NCI-H2171 treated with DMSO at 0.1 percent for 48 hours (cell line): ENCODE measurements around the gene MYOCD.

Source experiments
- DNase-seq: peaks from one replicate; lab custom pipeline; 2025; lab: John Stamatoyannopoulos, UW

The MYOCD gene

GRCh38 chr17:12756786-12757185, 91.1 kb downstream of the MYOCD start:
- no peak for DNase-seq

GRCh38 chr17:12759090-12759489, 93.4 kb downstream of the MYOCD start:
- DNase-seq = no peak

- DNase-seq = no peak
Measured at GRCh38 chr17:12765548-12765947, 99.9 kb downstream of the MYOCD start.

GRCh38 chr17:12768255-12768654, 102.6 kb downstream of the MYOCD start:
- peak; percentile 54 for DNase-seq

- DNase-seq = no peak
Measured at GRCh38 chr17:12769981-12770380, 104.3 kb downstream of the MYOCD start.

GRCh38 chr17:12773153-12773552, 107.5 kb downstream of the MYOCD start:
- DNase-seq = no peak

- peak; percentile 53 for DNase-seq
Measured at GRCh38 chr17:12789075-12789480, 123.4 kb downstream of the MYOCD start.

- DNase-seq = peak; percentile 55
Measured at GRCh38 chr17:12789481-12790248, 124.0 kb downstream of the MYOCD start, which contains the start of gene ARHGAP44. ARHGAP44 (plus strand) TSS chr17:12789498; CDS start chr17:12789839, 341 bp downstream.

GRCh38 chr17:12790249-12791106, 124.8 kb downstream of the MYOCD start:
- DNase-seq = peak; percentile 97

- DNase-seq = no peak
Measured at GRCh38 chr17:12794919-12795532, 129.3 kb downstream of the MYOCD start.

GRCh38 chr17:12800855-12801365, 135.2 kb downstream of the MYOCD start:
- no peak for DNase-seq

- no peak for DNase-seq
Measured at GRCh38 chr17:12806630-12807029, 140.9 kb downstream of the MYOCD start.

- DNase-seq = no peak
Measured at GRCh38 chr17:12808723-12809122, 143.0 kb downstream of the MYOCD start.

GRCh38 chr17:12812877-12813276, 147.2 kb downstream of the MYOCD start:
- no peak for DNase-seq

- no peak for DNase-seq
Measured at GRCh38 chr17:12813664-12814063, 148.0 kb downstream of the MYOCD start.

- DNase-seq = no peak
Measured at GRCh38 chr17:12814718-12815117, 149.0 kb downstream of the MYOCD start.

GRCh38 chr17:12815642-12816141, 150.0 kb downstream of the MYOCD start:
- DNase-seq = no peak
